K562 (cell line): ENCODE results near the gene PEDS1. TPM values are rescaled to one million over a fixed set of nuclear protein-coding genes. Genes with fewer than 3 reads are reported as not detected.
A peak's percentile ranks its signal among the peaks of the same experiment; 100 is the strongest.

Experiments used
- DMBX1 ChIP-seq: fragments of 250-450 bp; sonication (Bioruptor Pico); IDR thresholded peaks from 2 replicates; pipeline ENCODE4 v1.8.0; 2022; ENCODE audit warnings: inconsistent platforms, mild to moderate bottlenecking, moderate library complexity, borderline replicate concordance
- GTF2B ChIP-seq: IDR thresholded peaks from 2 replicates; pipeline ENCODE4 v1.6.1; 2011; ENCODE audit not compliant: insufficient read length; ENCODE audit errors: extremely low read depth
- HINFP ChIP-seq: fragments of 450-650 bp; conservative IDR thresholded peaks from 2 replicates; pipeline ENCODE4 v1.6.1; 2016; ENCODE audit warnings: missing genetic modification characterization, low read depth, mild to moderate bottlenecking, control low read depth, missing compliant biosample characterization
- MNT ChIP-seq, 2 experiments: fragments of 450-650 bp; conservative IDR thresholded peaks; 2 replicates each; pipeline ENCODE4 v1.6.1; 2017; ENCODE audit warnings: mild to moderate bottlenecking in 2 of 2, moderate library complexity in 2 of 2
- MTA1 ChIP-seq: fragments of 450-650 bp; IDR thresholded peaks from 2 replicates; pipeline ENCODE4 v1.6.1; 2017; ENCODE audit warnings: borderline replicate concordance
- NELFE ChIP-seq: IDR thresholded peaks from 2 replicates; pipeline ENCODE4 v1.6.1; 2011; ENCODE audit warnings: mild to moderate bottlenecking; ENCODE audit not compliant: insufficient read depth, insufficient read length
- NFRKB ChIP-seq: fragments of 450-650 bp; IDR thresholded peaks from 2 replicates; pipeline ENCODE4 v1.6.1; 2016; ENCODE audit warnings: low read depth
- POLR3G ChIP-seq: IDR thresholded peaks from 2 replicates; pipeline ENCODE4 v1.6.1; 2011; ENCODE audit not compliant: insufficient read length, insufficient replicate concordance; ENCODE audit errors: extremely low read depth
- SIN3B ChIP-seq: fragments of 450-650 bp; IDR thresholded peaks from 2 replicates; pipeline ENCODE4 v1.6.1; 2017; ENCODE audit warnings: low read depth, mild to moderate bottlenecking, moderate library complexity
- SMAD3 ChIP-seq: fragments of 450-650 bp; formaldehyde crosslinking; conservative IDR thresholded peaks from 2 replicates; pipeline ENCODE4 v1.4.0; 2020; ENCODE audit warnings: mild to moderate bottlenecking
- YY1 ChIP-seq, 3 experiments: IDR thresholded peaks; 2 replicates each; pipeline ENCODE4 v1.6.1; 2011; ENCODE audit warnings: low read length in 2 of 3, mild to moderate bottlenecking in 2 of 3, moderate library complexity in 2 of 3, borderline replicate concordance in 1 of 3, control low read depth in 1 of 3, low read depth in 1 of 3; ENCODE audit not compliant: insufficient read depth in 3 of 3, insufficient replicate concordance in 2 of 3, control insufficient read depth in 1 of 3, insufficient read length in 1 of 3; ENCODE audit errors: extremely low read depth in 1 of 3
- ZKSCAN1 ChIP-seq: fragments of 150-350 bp; IDR thresholded peaks from 2 replicates; pipeline ENCODE4 v1.6.1; 2016; ENCODE audit warnings: low read depth, low read length
- ZNF318 ChIP-seq, 2 experiments: fragments of 450-650 bp; IDR thresholded peaks; 2 replicates each; pipeline ENCODE4 v1.6.1; 2016; ENCODE audit warnings: mild to moderate bottlenecking in 2 of 2, borderline replicate concordance in 1 of 2, low read depth in 1 of 2, moderate library complexity in 1 of 2
- ZNF79 ChIP-seq: fragments of 250-450 bp; sonication (Bioruptor Pico); IDR thresholded peaks from 2 replicates; pipeline ENCODE4 v1.4.0; 2020; ENCODE audit warnings: low read depth, mild to moderate bottlenecking, moderate library complexity
- polyA plus RNA-seq, 8 experiments: library from polyadenylated mRNA; depleted of rRNA in 4 of 8; stranded (reverse) in 5 of 8; unstranded in 3 of 8; fragments of >200 nt; fragmentation: Nextera tagmentation in 2 of 8; fragmentation: Illumina TruSeq in 1 of 8; extraction: Ambion mirVana in 2 of 8; extraction: Trizol in 1 of 8; gene quantifications; 2 replicates each; pipeline versions ENCODE4 v1.2.1 to v1.2.3, GENCODE V29; 2011 to 2014; ENCODE audit warnings: inconsistent platforms in 1 of 8, missing spikeins in 1 of 8
- total RNA-seq, 7 experiments: library from RNA; depleted of rRNA in 6 of 7; stranded (reverse); fragments of >200 nt in 6 of 7; fragmentation: Illumina TruSeq in 2 of 7; extraction: Trizol in 2 of 7; gene quantifications; 2 replicates each; pipeline versions ENCODE4 v1.2.1 to v1.2.3, GENCODE V29; 2011 to 2021; ENCODE audit warnings: low replicate concordance in 1 of 7

PEDS1 gene
- total and polyA plus RNA-seq, 9 of the 15 experiments (the other 6 are each of a cell fraction or from before 2014, with no cell fraction given) = 2.9 to 38.5 (median 24.2) TPM

GRCh38 chr20:50186987-50187402 lies 33.5 kb upstream of the PEDS1 start (continued):
- TF ChIP-seq ZNF318 (IDR thresholded peaks at IDR 0.05; ENCODE audit: borderline replicate concordance in 1 of 2, low read depth in 1 of 2) (no peak), ZKSCAN1 (no peak), SIN3B (no peak), NELFE (no peak), NFRKB (peak; percentile 42; the same call in 1 of the 2 replicates), POLR3G (no peak), DMBX1 (CRISPR knock-in tag) (no peak), MNT (conservative IDR thresholded peaks at IDR 0.05) (peak; percentile 65 to 68), GTF2B (no peak), SMAD3 (CRISPR knock-in tag) (no peak), HINFP (no peak), MTA1 (no peak), ZNF79 (no peak), YY1 (IDR thresholded peaks at IDR 0.05; ENCODE audit: borderline replicate concordance in 1 of 3, control insufficient read depth in 1 of 3, extremely low read depth in 1 of 3, insufficient read depth in 3 of 3, insufficient read length in 1 of 3, insufficient replicate concordance in 2 of 3, low read depth in 1 of 3, low read length in 2 of 3) (peak in 1 of 3 experiments; percentile 44)
